ENCODE results near the gene PRR33. TPM values are rescaled to one million over a fixed set of nuclear protein-coding genes. Genes with fewer than 3 reads are reported as not detected.
"Not testable (repeated sequence)": the region's sequence is repeated elsewhere in the genome, so short reads cannot be mapped to it uniquely, and the experiment has no call there.

Gene PRR33
- total RNA-seq, 1 donor from 2014 or later: 0.75 TPM

DNA sequence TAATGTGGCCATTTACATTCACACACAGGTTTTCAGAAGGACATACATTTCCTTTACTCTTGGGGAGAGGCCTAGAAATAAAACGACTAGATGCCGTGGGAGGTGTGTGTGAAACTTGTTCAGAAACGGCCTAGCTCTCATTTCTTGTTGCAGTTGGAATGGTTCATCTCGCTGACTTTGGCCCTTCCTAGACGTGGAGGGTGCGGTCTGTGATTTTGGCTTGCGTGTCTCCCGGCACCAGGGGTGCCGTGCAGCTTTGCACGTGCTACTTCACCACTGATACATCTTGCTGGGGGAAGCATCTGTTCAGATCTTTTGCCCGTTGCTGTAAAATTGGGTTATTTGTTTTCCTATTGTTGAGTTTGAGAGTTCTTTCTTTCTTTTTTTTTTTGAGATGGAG, 3.1 kb upstream of the PRR33 start:
- intact Hi-C loops (cut with DNase I): loop anchor here (5.0 kb wide), 1 partner anchor 48 kb away; no protein-coding TSS in a partner anchor
- DNase-seq (ENCODE audit: low spot score): no peak

DNA sequence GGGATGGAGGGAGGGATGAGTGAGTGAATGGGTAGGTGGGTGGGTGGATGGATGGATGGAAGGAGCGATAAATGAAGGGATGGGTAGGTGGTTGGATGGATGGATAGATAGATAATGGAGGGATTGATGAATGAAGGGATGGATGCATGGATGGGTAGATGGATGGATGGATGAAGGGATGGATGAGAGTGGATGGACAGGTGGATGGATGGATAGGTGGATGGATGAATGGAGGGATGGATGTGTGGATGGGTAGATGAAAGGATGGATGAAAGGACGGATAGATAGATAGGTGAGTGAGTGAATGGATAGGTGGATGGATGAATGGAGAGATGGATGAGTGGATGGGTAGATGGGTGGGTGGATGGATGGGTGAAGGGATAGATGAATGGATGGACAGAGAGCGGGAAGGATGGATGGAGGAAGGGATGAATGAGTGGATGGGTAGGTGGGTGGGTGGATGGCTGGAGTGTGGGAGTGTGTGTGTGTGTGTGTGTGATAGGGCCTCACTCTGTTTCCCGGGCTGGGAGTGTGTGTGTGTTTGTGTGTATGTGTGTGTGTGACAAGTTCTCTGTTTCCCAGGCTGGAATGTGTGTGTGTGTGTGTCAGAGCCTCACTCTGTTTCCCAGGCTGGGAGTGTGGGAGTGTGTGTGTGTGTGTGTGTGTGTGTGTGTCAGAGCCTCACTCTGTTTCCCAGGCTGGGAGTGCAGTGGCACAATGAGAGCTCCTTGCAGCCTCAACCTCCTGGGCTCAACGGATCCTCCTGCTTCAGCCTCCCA, 2.1 kb upstream of the PRR33 start:
- DNase-seq (ENCODE audit: low spot score): no peak
- intact Hi-C loops (cut with DNase I): loop anchor here (1.0 kb wide), 1 partner anchor 23 kb away; no protein-coding TSS in a partner anchor

DNA sequence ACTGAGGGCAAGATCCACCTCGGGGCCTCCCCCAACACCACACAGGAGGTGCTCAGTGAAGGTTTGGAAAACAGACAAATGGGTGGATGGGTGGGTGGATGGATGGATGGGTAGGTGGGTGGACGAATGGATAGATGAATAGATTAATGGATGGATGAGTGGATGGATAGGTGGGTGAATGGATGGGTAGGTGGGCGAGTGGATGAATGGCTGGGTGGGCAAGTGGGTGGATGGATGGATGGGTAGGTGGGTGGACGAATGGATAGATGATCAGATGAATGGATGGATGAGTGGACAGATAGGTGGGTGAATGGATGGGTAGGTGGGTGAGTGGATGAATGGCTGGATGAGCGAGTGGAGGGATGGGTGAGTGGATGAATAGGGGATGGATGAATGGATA, 863 bp upstream of the PRR33 start:
- intact Hi-C loops (cut with DNase I): no loop called here
- DNase-seq (ENCODE audit: low spot score): no peak

DNA sequence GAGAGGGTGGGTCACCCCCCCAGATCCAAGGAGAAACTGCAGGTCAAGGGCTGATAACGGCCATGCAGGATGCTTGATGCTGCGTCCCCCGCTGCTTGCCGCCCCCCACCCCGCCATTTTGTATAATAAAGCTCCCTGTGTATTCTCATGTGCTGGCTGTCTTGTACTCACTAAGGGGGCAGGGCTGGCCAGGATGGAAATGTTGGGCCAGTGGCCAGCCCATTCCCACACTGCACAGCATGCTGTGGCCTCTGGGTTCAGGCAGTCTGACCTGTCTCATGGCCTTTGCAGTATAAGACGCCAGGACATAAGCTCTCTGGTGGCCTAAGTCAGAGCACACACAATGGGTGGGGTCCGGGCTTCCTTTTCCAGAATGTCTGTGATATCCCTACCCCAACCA, 421 bp upstream of the PRR33 start:
- intact Hi-C loops (cut with DNase I): no loop called here
- no peak for DNase-seq (ENCODE audit: low spot score)

DNA sequence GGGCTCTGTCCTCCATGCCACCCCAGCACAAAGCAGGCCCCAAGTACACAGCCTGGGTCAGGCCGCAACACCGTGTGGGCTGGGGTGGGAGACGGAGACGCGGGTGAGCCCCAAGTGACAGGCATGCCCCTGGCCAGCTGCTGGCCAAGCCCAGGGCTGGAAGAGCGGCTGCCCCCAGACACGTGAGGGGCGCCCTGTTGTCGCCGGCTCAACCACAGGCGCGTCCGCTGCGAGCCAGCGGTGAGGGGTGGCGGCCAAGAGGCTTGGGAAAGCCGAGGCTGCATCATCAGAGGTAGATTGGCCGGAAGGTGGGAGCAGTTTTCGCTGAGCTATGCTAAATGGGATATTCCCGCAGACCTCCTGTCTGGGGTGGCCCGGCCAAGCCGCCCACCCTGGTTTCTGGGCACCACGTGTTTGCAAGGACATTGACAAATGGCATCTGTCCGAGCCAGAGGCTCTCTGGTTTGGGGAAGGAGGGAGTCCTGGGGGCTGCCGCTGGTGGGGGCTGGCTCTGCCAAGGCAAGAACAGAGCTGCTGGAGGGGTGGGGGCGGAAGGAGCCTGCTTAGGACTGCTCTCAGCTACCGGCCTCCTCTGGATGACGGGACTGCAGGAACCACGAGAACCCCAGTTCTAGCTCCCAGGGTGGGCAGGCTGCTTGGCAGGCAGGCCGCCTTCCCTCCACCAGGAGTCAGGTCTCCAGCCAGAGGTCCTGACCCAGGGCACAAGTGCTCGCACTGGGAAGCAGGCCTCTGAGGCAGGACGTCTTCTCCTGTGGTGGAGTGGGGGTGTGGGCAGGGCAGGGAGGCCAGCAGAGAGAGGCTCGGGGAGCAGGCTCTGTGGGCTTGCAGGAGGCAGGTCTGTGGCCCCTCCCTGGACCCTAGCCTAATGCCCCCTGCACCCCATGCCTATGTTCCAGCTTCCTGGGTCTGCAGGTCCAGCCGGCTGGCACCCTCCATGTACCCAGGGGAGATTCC, 552 bp downstream of the PRR33 start:
- DNase-seq (ENCODE audit: low spot score): no peak
- intact Hi-C loops (cut with DNase I): no loop called here

DNA sequence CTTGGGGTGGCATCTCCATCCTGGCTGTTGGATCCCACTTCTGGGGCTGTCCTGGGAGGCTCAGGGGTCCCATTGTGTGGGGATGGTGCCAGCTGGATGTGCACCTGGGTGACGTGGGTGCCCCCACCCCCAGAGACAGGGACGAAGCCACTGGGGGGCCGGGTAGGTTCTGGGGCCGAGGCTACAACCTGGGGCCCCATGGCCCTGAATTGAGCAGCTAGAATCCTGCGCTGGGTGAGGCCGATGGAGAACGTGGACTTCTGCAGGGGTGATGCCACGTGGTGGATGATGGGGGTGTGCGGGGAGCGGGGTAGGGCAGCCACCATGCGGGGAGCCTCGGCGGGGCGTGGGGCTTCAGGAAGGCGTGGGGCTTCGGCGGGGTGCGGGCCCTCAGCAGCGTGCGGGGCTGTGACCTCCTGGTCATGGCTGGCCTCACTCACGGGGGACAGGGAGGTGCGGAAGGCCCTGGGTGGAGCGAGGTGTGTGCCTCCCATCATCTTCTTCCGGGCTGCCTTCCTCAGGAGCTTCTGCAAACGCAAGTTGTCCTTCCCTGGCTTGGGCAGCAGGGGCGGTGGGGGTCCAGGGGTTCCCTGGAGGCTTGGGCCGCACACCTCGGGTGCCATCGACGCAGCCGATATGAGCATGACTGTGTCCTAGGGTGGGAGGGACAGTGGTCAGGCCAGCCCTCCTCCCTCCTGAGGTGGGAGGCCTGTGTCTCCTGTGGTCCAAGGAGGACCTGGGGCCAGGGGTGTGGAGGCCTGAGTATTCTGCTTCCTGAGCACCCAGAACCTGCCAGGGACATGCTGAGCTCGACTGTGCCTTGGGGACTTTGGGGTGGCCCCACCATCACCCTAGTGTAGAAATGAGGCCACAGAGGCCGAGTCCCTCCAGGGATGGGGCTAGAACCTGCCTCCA, 1.5 kb downstream of the PRR33 start:
- intact Hi-C loops (cut with DNase I): no loop called here
- DNase-seq (ENCODE audit: low spot score): no peak

DNA sequence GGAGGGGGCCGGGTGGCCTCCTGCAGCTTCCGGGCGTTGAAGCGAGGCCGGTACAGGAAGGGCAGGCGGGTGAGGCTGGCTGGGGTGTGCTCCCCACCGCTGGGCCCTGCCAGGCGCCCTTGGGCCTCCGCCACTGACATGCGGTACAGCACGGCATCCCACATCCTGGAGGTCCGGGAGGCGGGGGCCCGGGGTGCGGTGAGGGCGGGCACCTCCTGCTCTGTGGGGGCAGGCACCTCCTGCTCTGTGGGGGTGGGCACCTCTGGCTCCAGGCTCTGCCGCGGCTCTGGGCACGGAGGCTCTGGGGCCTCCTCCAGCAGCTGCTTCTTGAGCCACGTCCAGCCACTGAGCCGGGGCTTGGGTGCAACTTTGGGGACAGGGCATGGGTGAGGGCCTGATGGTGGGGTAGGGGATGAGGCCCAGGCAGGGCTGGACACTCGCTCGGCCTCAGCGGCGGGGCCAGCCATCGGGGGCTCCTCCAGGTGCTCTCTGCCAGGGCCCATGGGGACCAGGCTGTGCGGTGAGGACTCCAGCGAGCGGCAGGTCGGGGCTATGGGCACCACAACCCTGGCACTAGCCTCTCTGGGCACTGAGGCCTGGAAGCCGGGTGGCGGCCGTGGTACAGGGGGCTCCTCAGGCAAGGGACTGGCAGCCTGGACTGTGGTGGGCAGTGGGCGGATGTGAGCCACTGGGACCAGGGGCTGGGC, 2.3 kb downstream of the PRR33 start:
- intact Hi-C loops (cut with DNase I): no loop called here
- no peak for DNase-seq (ENCODE audit: low spot score)

DNA sequence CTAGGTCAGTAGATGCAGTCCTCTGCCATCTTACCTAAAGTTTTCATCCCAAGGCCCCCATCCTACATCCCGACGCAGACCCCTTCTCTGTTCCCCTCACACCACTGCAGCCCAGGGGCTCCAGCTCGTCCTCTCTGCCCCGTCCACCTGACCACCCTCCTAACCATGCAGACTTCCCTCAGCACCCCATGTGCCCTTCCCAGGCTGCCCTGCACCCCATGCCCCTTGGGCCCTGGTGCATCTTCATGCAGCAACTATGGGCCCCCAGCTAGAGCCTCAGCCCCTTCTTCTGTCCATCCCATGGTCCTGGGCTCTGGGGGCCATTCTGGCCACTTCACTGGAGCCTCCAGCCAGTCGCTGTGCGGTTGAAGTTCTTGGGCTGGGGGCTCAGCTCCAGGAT, 2.9 kb downstream of the PRR33 start:
- intact Hi-C loops (cut with DNase I): no loop called here
- no peak for DNase-seq (ENCODE audit: low spot score)

DNA sequence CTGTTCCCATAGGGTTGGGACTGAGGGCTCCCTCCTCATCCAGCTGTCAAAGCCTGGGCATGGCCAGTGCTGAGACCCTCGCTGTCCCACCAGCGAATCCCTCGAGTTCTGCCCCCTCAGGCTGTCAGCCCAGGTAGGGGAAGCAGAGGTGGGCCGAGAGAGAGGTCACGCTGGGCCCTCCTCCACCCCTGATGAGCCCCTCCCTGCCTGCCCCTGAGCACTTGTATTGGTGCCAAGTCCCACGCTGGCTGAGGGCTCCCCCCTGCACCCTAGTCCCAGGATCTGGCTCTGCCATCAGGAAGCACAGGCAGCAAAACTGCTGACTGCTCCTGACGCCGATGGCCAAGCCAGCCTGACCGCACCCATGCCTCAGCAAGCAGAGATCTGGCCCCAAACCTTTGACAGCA, 3.3 kb downstream of the PRR33 start:
- DNase-seq (ENCODE audit: low spot score): no peak
- intact Hi-C loops (cut with DNase I): no loop called here

DNA sequence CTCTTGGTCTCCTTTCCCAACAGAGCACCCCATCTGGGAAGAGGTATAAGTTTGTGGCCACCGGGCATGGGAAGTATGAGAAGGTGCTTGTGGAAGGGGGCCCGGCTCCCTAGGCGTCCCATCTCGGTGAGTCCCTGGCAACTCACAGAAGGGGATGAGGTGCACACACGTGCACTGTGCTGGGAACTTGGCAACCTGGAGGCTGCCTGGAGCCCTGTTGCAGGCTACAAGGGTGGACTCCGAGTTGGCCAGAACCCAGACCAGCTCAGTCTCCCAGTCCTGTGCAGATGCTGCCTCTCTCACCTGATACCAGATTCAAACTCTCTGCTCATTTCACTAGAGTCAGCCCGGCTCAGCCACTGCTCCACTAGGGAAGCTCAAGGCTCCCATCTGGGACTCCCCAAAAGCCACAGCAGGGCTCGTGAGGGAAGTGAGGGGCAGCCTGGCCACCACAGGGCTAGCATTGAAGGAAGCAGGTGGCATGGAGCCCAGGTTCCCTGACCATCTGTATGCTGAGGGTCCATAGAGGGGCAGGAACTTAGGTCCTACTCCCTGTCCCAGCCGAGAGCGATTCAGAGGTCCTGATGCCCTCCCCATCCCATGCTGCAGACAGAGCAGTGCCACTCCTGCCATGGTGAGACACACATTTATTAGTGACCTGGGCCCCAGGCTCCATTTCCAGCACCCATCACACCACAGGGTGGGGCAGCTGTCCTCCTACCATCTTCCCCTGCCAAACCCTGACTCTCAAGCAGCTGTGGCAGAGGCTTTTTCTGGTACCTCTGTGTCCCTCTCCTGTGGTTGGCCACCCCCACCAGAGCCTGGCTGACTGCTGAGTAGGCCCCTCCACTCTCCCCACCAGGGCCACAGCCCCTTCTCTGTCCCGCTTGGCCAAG, 4.0 kb downstream of the PRR33 start:
- intact Hi-C loops (cut with DNase I): no loop called here
- no peak for DNase-seq (ENCODE audit: low spot score)

DNA sequence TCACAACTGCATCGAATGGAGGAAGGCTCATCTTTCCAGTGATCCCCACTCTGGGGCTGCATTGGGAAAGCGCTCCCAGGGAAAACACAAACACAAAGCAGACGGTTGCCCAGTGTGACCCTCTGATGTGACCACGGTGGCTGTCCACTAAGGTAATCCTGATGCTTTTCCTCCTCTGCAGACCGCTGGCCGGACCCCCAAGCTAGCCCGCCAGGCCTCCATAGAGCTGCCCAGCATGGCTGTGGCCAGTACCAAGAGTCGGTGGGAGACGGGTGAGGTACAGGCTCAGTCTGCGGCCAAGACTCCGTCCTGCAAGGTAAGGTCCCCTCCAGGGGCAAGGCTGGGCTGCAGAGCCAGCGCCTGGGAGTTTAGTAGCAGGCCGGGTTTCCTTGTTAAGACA, 5.1 kb downstream of the PRR33 start:
- intact Hi-C loops (cut with DNase I): not testable (repeated sequence)

DNA sequence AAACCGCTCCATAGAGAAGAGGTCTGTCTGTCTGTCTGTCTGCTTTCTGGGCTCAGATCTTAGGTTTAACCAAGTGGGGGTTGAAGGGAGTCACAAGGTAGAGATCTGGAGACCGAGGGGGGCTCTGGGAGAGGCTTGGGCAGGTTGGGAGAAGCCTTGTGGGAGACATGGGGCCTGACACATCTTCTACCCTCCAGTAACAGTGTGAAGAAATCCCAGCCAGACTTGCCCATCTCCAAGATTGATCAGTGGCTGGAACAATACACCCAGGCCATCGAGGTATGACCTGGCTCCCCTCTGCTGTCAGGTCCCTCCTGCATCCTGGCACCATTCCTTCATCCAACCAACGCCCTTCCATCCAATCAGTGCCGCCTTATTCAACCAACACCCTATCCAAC, 7.4 kb downstream of the PRR33 start:
- intact Hi-C loops (cut with DNase I): loop anchor here (5.0 kb wide), 3 partner anchors 33 to 192 kb away; partner anchors contain the start of genes TNNI2 and TNNT3
- DNase-seq (ENCODE audit: low spot score): no peak

More for the DNA sequence above, 5.1 kb downstream of the PRR33 start:
- not testable (repeated sequence) for DNase-seq (ENCODE audit: low spot score)

DNA sequence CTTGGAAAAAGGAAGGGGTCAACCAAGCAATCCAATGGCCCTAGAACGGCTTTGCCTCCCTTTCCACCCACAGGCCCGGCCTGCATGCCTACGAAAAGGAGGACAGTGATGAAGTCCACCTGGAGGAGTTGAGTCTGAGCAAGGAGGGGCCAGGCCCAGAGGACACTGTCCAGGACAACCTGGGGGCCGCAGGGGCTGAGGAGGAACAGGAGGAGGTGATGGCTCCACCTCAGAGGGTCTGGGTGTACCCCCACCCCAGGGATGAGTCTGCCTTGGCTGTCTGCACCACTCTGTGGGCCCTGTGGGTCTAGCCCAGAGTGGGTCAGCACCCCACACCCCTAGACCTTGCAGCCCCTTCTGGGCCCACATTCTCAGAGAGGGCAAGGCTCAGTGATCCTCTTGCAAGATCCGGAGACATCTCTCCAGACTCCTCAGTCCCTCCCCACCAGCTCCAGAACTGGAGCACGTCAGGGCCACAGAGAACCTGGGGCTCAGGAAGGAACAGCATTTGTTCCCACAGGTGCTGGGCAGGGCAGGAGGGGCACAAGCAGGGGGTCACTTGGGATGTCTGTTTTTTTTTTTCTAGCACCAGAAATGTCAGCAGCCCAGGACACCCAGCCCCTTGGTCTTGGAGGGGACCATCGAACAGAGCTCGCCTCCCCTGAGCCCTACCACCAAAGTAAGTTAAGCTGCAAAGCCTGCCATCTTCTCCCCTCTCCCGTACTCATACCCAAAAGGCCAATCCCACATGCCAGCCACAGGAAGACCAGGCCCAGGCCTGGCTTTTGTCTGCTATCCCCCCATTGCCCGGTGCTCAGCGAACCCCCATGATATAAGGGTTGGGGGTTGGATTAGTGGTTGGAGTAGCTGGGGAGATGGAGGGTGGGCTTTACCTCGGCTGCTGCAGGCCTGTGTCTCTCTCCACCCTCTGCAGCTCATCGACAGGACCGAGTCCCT, 8.1 kb downstream of the PRR33 start:
- DNase-seq (ENCODE audit: low spot score): no peak
- intact Hi-C loops (cut with DNase I): loop anchor here (2.0 to 5.0 kb wide), 4 partner anchors 34 to 267 kb away; partner anchors contain the start of genes TNNI2 and TNNT3

DNA sequence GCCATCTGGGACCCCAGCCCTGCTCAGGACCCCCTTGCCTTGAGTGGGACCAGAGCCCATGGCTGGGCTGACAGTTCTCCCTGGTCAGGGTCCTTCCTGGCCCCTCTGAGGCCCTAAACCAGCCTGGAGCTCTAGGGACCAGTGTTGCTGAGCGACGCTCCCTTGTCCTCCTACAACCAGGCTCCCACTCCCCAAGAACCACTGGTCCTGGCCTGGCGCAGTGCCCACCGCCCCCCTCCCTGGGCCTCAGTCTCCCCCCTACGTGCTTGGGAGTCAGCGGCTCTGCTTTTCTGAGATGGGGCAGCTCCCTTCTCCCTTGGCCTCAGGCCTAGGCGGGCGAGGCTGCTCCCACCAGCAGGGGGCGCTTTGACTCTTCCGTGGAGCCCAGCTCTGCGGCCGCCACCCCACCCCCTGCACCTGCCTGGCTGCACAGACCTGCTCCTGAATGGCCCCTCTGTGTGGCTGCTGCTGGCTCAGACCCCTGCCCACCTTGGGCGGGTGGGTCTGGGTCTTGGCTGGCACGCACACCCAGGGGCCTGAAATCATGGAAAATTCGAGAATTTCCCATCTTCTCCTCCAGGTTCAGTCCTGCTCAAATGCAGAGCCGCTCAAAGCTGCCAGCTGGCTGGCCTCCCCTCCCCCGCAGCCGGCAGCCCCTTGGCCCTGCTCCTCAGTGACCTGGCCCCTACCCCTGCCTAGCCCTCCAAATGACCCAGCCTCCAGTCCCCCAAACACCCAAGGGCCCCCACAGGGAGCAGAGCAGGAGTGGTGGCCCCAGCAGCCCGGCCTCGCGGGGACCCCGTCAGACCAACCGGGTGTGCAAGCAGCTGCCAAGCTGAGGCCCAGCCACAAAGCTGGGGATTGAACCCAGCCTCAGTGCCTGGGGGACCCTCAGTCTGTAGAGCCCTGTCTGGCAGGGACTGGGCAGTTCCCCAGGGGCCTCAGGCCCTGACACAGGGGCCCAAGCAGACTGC, 9.1 kb downstream of the PRR33 start:
- intact Hi-C loops (cut with DNase I): loop anchor here (2.0 to 5.0 kb wide), 4 partner anchors 35 to 268 kb away; partner anchors contain the start of genes TNNI2 and TNNT3
- peak; percentile 92 for DNase-seq (ENCODE audit: low spot score)
